Right atrium auricular region (tissue), 2 donors: ENCODE data around the gene POLR2M. TPM values are rescaled to one million over a fixed set of nuclear protein-coding genes. Genes with fewer than 3 reads are reported as not detected.

Experiments used
- DNase-seq: peaks from one replicate; pipeline ENCODE4 v3.0.0-alpha.2; 2019; ENCODE audit warnings: low spot score
- H3K27ac ChIP-seq, 2 donors: fragments of 200-600 bp; sonication (generic); 1 replicate in 1 of 2; 2 replicates in 1 of 2; pipeline ENCODE4 v1.5.1; 2016 to 2019
- H3K27me3 ChIP-seq, 2 donors: fragments of 200-600 bp; sonication (generic); one replicate each; pipeline versions ENCODE4 v1.5.1 to v1.6.0; 2017 to 2019
- H3K36me3 ChIP-seq: fragments of 200-600 bp; sonication (generic); one replicate; pipeline ENCODE4 v1.5.1; 2016
- H3K4me1 ChIP-seq, 2 donors: fragments of 200-600 bp; sonication (generic); one replicate each; pipeline versions ENCODE4 v1.5.1 to v1.6.0; 2017 to 2019
- H3K4me3 ChIP-seq, 2 donors: fragments of 200-600 bp; sonication (generic); 1 replicate in 1 of 2; 2 replicates in 1 of 2; pipeline ENCODE4 v1.5.1; 2017 to 2019; ENCODE audit warnings: mild to moderate bottlenecking in 1 of 2, moderate library complexity in 1 of 2
- H3K9me3 ChIP-seq, 2 donors: fragments of 200-600 bp; sonication (generic); one replicate each; pipeline ENCODE4 v1.5.1; 2019
- total RNA-seq, 2 donors: library from RNA; depleted of rRNA; stranded (reverse); fragments of >200 nt; gene quantifications; one replicate each; pipeline ENCODE4 v1.1.0, GENCODE V29; 2016
- TF ChIP-seq, protein P1 (sequence below), 2 donors: fragments of 200-600 bp; sonication (generic); IDR thresholded peaks; one replicate each; pipeline ENCODE4 v1.5.1; 2019; ENCODE audit warnings: antibody characterized with exemption in 2 of 2

POLR2M gene
- total RNA-seq, 2 donors from 2014 or later, result 68.0 to 97.5 TPM

GRCh38 chr15:57758560-57758959, 52.0 kb downstream of the POLR2M start:
- Histone ChIP-seq H3K27me3 (no peaks in the 10 kb centered on the region), H3K4me1 (no peaks in the 10 kb centered on the region), H3K27ac (no peak overlapping the region), H3K36me3 (no peaks in the 10 kb centered on the region), H3K4me3 (no peak overlapping the region), H3K9me3 (no peaks in the 10 kb centered on the region)
- no peak for DNase-seq
- TF ChIP-seq, protein P1, sequence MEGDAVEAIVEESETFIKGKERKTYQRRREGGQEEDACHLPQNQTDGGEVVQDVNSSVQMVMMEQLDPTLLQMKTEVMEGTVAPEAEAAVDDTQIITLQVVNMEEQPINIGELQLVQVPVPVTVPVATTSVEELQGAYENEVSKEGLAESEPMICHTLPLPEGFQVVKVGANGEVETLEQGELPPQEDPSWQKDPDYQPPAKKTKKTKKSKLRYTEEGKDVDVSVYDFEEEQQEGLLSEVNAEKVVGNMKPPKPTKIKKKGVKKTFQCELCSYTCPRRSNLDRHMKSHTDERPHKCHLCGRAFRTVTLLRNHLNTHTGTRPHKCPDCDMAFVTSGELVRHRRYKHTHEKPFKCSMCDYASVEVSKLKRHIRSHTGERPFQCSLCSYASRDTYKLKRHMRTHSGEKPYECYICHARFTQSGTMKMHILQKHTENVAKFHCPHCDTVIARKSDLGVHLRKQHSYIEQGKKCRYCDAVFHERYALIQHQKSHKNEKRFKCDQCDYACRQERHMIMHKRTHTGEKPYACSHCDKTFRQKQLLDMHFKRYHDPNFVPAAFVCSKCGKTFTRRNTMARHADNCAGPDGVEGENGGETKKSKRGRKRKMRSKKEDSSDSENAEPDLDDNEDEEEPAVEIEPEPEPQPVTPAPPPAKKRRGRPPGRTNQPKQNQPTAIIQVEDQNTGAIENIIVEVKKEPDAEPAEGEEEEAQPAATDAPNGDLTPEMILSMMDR (IDR thresholded peaks at IDR 0.05), result no peak

- H3K4me3 ChIP-seq, result no peak overlapping the region
Observed at GRCh38 chr15:57761562-57761961, 55.0 kb downstream of the POLR2M start.

GRCh38 chr15:57762302-57762701, 55.8 kb downstream of the POLR2M start:
- DNase-seq, result no peak
- H3K9me3 ChIP-seq, result no peaks in the 10 kb centered on the region
- H3K27ac ChIP-seq, result no peak overlapping the region
- TF ChIP-seq, protein P1 (IDR thresholded peaks at IDR 0.05), result no peak
- no peak overlapping the region for H3K4me3 ChIP-seq
- H3K36me3 ChIP-seq, result no peaks in the 10 kb centered on the region
- H3K4me1 ChIP-seq, result no peaks in the 10 kb centered on the region
- H3K27me3 ChIP-seq, result no peaks in the 10 kb centered on the region

More at GRCh38 chr15:57761562-57761961, 55.0 kb downstream of the POLR2M start:
- H3K27me3 ChIP-seq, result no peaks in the 10 kb centered on the region
- no peaks in the 10 kb centered on the region for H3K36me3 ChIP-seq
- no peaks in the 10 kb centered on the region for H3K9me3 ChIP-seq
- TF ChIP-seq, protein P1 (IDR thresholded peaks at IDR 0.05), result no peak
- no peak for DNase-seq
- H3K27ac ChIP-seq, result no peak overlapping the region
- no peaks in the 10 kb centered on the region for H3K4me1 ChIP-seq

GRCh38 chr15:57763176-57763964, 56.9 kb downstream of the POLR2M start:
- Histone ChIP-seq H3K27me3 (no peaks in the 10 kb centered on the region), H3K9me3 (no peaks in the 10 kb centered on the region), H3K36me3 (no peaks in the 10 kb centered on the region), H3K4me1 (no peaks in the 10 kb centered on the region), H3K4me3 (no peak overlapping the region), H3K27ac (no peak overlapping the region)
- TF ChIP-seq, protein P1 (IDR thresholded peaks at IDR 0.05), result no peak
- DNase-seq, result no peak

Other genes starting within 250 kb of the POLR2M start
- gene MYZAP, start 114.8 kb upstream of the POLR2M start, total RNA-seq, result 100 to 1,000 TPM; 305 to 491 TPM